ENCODE measurements around the gene SPRR4. TPM values are rescaled to one million over a fixed set of nuclear protein-coding genes. Genes with fewer than 3 reads are reported as not detected.

The SPRR4 gene
- total and polyA plus RNA-seq, 12 donors = not detected

DNA sequence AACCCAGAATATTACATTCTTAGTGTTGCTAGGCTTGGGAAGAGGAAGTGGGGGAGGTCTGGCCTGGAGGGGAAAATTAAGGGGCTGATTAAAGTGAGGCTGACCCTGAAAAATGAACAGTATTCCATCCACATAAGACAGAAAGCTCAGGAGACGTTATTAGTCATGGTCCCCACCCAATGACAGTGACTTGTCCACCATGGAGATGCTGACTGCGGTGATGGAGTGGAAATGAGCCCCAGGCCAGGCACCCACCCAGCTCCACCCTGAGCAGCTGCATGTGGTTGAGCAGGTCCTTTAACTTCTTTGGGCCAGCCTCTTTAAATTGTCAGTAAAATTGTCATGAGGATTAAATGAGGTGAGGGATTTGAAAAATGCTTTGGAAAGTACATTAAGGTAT, 1.4 kb upstream of the SPRR4 start:
- 72 to 75% methylated on average over 2 of the region's 2 CpGs for WGBS, 2 donors
- H3K27ac ChIP-seq = no peak overlapping the region
- intact Hi-C loops (cut with DNase I) = no loop called here
- no peaks in the 10 kb centered on the region for H3K36me3 ChIP-seq
- H3K4me1 ChIP-seq = no peaks in the 10 kb centered on the region
- TF ChIP-seq, protein P1, sequence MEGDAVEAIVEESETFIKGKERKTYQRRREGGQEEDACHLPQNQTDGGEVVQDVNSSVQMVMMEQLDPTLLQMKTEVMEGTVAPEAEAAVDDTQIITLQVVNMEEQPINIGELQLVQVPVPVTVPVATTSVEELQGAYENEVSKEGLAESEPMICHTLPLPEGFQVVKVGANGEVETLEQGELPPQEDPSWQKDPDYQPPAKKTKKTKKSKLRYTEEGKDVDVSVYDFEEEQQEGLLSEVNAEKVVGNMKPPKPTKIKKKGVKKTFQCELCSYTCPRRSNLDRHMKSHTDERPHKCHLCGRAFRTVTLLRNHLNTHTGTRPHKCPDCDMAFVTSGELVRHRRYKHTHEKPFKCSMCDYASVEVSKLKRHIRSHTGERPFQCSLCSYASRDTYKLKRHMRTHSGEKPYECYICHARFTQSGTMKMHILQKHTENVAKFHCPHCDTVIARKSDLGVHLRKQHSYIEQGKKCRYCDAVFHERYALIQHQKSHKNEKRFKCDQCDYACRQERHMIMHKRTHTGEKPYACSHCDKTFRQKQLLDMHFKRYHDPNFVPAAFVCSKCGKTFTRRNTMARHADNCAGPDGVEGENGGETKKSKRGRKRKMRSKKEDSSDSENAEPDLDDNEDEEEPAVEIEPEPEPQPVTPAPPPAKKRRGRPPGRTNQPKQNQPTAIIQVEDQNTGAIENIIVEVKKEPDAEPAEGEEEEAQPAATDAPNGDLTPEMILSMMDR (IDR thresholded peaks at IDR 0.05) = no peak
- H3K4me3 ChIP-seq = no peak overlapping the region
- H3K9me3 ChIP-seq = no peaks in the 10 kb centered on the region
- H3K27me3 ChIP-seq = peaks cover 0 to 7% (median 3%) of the 10 kb centered on the region in 7 donors
- ATAC-seq (no peak), DNase-seq (no peak)

DNA sequence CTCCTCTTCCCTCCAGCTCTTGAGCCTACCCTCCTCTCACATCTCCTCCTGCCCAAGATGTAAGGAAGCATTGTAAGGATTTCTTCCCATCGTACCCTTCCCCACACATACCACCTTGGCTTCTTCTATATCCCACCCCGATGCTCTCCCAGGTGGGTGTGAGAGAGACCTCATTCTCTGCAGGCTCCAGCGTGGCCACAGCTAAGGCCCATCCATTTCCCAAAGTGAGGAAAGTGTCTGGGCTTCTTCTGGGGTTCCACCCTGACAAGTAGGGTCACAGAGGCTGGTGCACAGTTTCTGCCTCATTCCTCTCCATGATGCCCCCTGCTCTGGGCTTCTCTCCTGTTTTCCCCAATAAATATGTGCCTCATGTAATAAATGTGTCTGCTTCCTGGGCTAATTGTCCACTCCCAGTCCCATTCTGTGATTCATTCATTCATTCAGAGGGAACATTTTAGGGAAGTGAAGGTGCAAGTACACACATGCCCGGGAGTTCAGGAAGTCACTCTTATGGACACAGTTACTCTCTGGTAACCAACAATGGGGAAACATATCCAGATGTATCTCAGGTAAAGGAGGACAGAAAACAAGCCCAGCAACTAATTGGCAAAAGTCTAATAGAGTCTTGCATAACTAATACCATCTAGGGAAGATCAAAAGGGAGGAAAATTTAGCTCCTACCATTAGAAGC, 1.9 kb downstream of the SPRR4 start:
- intact Hi-C loops (cut with DNase I) = no loop called here
- H3K4me1 ChIP-seq = no peaks in the 10 kb centered on the region
- peaks cover 0 to 11% (median 0%) of the 10 kb centered on the region in 7 donors for H3K27me3 ChIP-seq
- no peak overlapping the region for H3K27ac ChIP-seq
- TF ChIP-seq, protein P1 (IDR thresholded peaks at IDR 0.05) = no peak
- H3K9me3 ChIP-seq = no peaks in the 10 kb centered on the region
- ATAC-seq = no peak
- WGBS, 2 donors = 74 to 80% methylated on average over 4 of the region's 4 CpGs
- no peak overlapping the region for H3K4me3 ChIP-seq
- no peak for DNase-seq
- no peaks in the 10 kb centered on the region for H3K36me3 ChIP-seq

DNA sequence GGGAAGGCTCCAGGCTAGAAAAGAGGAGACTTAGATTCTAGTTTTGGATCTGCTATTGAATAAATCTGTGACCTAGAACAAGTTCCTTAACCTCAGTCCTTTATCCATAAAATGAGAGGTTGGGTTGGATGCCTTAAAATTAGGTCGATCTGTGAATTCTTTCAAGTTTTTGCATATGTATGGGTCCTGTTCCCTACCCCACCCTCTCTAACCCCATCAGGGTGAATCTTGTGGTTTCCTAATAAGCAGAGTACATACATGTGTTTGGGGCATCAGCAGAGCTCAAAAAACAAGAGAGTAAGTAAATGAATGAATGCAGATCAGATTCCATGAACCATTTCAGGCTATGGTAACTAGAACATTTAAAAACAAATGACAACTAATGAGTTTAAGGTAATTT, 6.2 kb downstream of the SPRR4 start:
- 70 to 79% methylated on average over 1 of the region's 1 CpG for WGBS, 2 donors
- H3K36me3 ChIP-seq = no peaks in the 10 kb centered on the region
- ATAC-seq = no peak
- H3K27ac ChIP-seq = no peak overlapping the region
- no peak overlapping the region for H3K4me3 ChIP-seq
- no peak for DNase-seq
- H3K4me1 ChIP-seq = no peaks in the 10 kb centered on the region
- peaks cover 0 to 12% (median 0%) of the 10 kb centered on the region in 7 donors for H3K27me3 ChIP-seq
- intact Hi-C loops (cut with DNase I) = no loop called here
- H3K9me3 ChIP-seq = no peaks in the 10 kb centered on the region
- TF ChIP-seq, protein P1 (IDR thresholded peaks at IDR 0.05) = no peak

DNA sequence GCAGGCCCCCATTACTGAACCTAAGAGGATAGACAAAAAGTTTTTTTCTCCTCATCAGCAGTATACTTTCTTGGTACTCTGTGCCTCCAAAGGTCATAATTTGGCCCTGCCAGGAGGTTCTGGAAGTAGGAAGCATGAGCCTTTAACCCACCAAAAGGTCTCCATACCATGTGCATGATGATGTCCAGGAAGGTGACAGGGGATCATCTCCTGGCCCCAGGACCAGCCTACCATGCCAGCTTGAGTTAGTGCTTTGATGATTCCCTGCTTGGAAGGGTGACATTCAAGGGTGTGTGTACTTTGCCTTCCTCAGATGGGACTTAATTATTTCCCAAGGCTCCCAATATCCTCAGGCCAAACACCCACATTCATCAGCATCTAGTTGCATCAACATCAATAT, 7.2 kb downstream of the SPRR4 start:
- TF ChIP-seq, protein P1 (IDR thresholded peaks at IDR 0.05) = no peak
- Histone ChIP-seq H3K27me3 (peaks cover 0 to 13% (median 4%) of the 10 kb centered on the region in 7 donors), H3K27ac (no peak overlapping the region), H3K9me3 (no peaks in the 10 kb centered on the region), H3K36me3 (no peaks in the 10 kb centered on the region), H3K4me3 (no peak overlapping the region), H3K4me1 (no peaks in the 10 kb centered on the region)
- intact Hi-C loops (cut with DNase I) = no loop called here
- no peak for ATAC-seq
- DNase-seq = no peak

All from heart right ventricle (tissue), 16 donors.